A549 (cell line): ENCODE measurements around the gene SH3BP5. TPM values are rescaled to one million over a fixed set of nuclear protein-coding genes. Genes with fewer than 3 reads are reported as not detected.

Experiments
- ATAC-seq, 2 experiments: fragments of 200-7000 bp in 1 of 2; fragments of >200 bp in 1 of 2; cut with Nextera tagmentation in 1 of 2; cut with Tn5 transposase in 1 of 2; 3 replicates each; pipeline versions ENCODE4 v1.8.0 to v1.9.1; 2018 to 2020; ENCODE audit warnings: mild to moderate bottlenecking in 1 of 2, moderate library complexity in 1 of 2
- CTCF ChIA-PET: fragments of 300-600 bp; sonication (Branson Sonifier 250); formaldehyde crosslinking; extraction: SDS; loops from one replicate; lab custom pipeline; 2021; ENCODE audit warnings: antibody characterized with exemption, inconsistent platforms; lab: Yijun Ruan, JAX
- POLR2A ChIA-PET: fragments of 350-600 bp; formaldehyde crosslinking; extraction: SDS; loops from one replicate; lab custom pipeline; 2021; ENCODE audit warnings: antibody characterized with exemption, inconsistent platforms; lab: Yijun Ruan, JAX
- DNase-seq, 2 experiments: peaks; one replicate each; pipeline versions ENCODE4 v3.0.0 to v3.0.0-alpha.2; 2011 to 2016; ENCODE audit warnings: low read depth in 1 of 2, low spot score in 1 of 2
- FAIRE-seq: peaks from 2 replicates; lab custom pipeline; 2011; peaks lifted over from hg19 to GRCh38; lab: Jason Lieb, UNC
- H3K27ac ChIP-seq, 2 experiments: fragments of >200 bp; sonication (Bioruptor Twin); formaldehyde crosslinking; 3 replicates each; pipeline ENCODE4 v1.5.1; 2016 to 2017
- H3K4me1 ChIP-seq: fragments of >200 bp; sonication (Bioruptor Twin); formaldehyde crosslinking; 3 replicates; pipeline ENCODE4 v1.6.1; 2016
- H3K4me2 ChIP-seq: fragments of >200 bp; sonication (Bioruptor Twin); formaldehyde crosslinking; 3 replicates; pipeline ENCODE4 v1.6.1; 2016
- H3K4me3 ChIP-seq: fragments of >200 bp; sonication (Bioruptor Twin); formaldehyde crosslinking; 3 replicates; pipeline ENCODE4 v1.5.1; 2016
- H3K9me3 ChIP-seq: fragments of >200 bp; sonication (Bioruptor Twin); formaldehyde crosslinking; 3 replicates; pipeline ENCODE4 v1.6.1; 2016
- CBX8 ChIP-seq: fragments of 200-600 bp; sonication (generic); IDR thresholded peaks from 2 replicates; pipeline ENCODE4 v1.6.1; 2016
- FOSL2 ChIP-seq, 2 experiments: fragments of 450-650 bp in 1 of 2; fragments of >200 bp in 1 of 2; sonication (Bioruptor Twin) in 1 of 2; formaldehyde crosslinking; IDR thresholded peaks; 2 replicates each; pipeline versions ENCODE4 v1.5.0 to v1.6.1; 2016 to 2020; ENCODE audit warnings: mild to moderate bottlenecking in 1 of 2, moderate library complexity in 1 of 2
- MAFK ChIP-seq: fragments of 450-650 bp; IDR thresholded peaks from 2 replicates; pipeline ENCODE4 v1.6.1; 2014; ENCODE audit not compliant: partially characterized antibody
- NPAS2 ChIP-seq: fragments of 250-450 bp; sonication (Bioruptor Pico); IDR thresholded peaks from 2 replicates; pipeline ENCODE4 v1.8.0; 2022; ENCODE audit warnings: mild to moderate bottlenecking, moderate library complexity, borderline replicate concordance
- RCOR1 ChIP-seq: fragments of 150-350 bp; IDR thresholded peaks from 2 replicates; pipeline ENCODE4 v1.6.1; 2014; ENCODE audit warnings: antibody characterized with exemption, low read length, low read depth
- RFX5 ChIP-seq: fragments of 450-650 bp; IDR thresholded peaks from 2 replicates; pipeline ENCODE4 v1.7.1; 2014; ENCODE audit warnings: antibody characterized with exemption, mild to moderate bottlenecking, moderate library complexity
- SMC3 ChIP-seq: fragments of >200 bp; sonication (Bioruptor Twin); formaldehyde crosslinking; IDR thresholded peaks from 3 replicates; pipeline ENCODE4 v1.6.1; 2018; ENCODE audit warnings: inconsistent platforms
- TFCP2L1 ChIP-seq: fragments of 250-450 bp; sonication (Bioruptor Pico); IDR thresholded peaks from 2 replicates; pipeline ENCODE4 v1.5.0; 2021; ENCODE audit warnings: mild to moderate bottlenecking
- WGBS: methylation state at CpG from one replicate; pipeline ENCODE4 v1.1.6; 2017; ENCODE audit errors: missing lambda C conversion rate; 5-methylcytosine and 5-hydroxymethylcytosine counted together
- polyA plus RNA-seq, 4 experiments: library from polyadenylated mRNA; depleted of rRNA in 3 of 4; stranded (reverse); fragments of >200 nt; fragmentation: RNase III in 1 of 4; extraction: RNeasy Plus Mini Kit Qiagen cat#74134 plus additional on column Dnase treatment in 1 of 4; gene quantifications; 2 replicates in 3 of 4; 3 replicates in 1 of 4; pipeline ENCODE4 v1.2.3, GENCODE V29; 2011 to 2017
- small RNA-seq, 6 experiments: library from RNA; depleted of rRNA; stranded (forward); fragments of <200 nt; gene quantifications; one replicate each; pipeline ENCODE3, GENCODE V24; 2012
- TF ChIP-seq, protein P1 (sequence below): fragments of >200 bp; sonication (Bioruptor Twin); formaldehyde crosslinking; IDR thresholded peaks from 2 replicates; pipeline ENCODE4 v1.6.1; 2016

Gene SH3BP5
- polyA plus RNA-seq, 2 of the 4 experiments (the other 2 are of a cell fraction): 10.9 to 16.0 TPM

DNA sequence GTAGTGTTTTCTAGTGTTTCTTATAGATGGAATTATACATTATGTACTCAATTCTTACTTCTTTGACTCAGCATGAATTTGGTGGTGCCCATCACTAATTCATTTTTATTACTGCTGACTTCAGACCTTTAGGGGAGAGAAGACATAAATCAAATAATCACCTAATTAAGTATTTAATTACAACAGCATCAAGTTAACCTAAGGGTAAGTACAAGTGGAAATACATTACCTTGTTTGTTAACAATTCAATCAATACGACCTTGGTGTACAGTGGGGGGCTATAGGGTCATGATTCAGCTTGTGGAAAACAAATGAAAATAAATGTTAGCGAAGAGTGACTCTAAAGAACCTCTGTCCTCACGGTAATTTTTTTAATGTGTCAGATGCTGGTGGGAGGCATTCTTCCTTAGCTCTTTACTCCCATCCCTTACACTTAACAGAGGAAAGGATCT, 126.9 kb downstream of the SH3BP5 start:
- H3K4me3 ChIP-seq: peak overlapping the region; percentile 87
- no peak for ATAC-seq
- TF ChIP-seq MAFK (peak; percentile 6), SMC3 (no peak), RCOR1 (no peak), FOSL2 (IDR thresholded peaks at IDR 0.05) (no peak), FOSL2 (CRISPR knock-in tag; IDR thresholded peaks at IDR 0.05) (no peak), RFX5 (no peak), CBX8 (no peak), TFCP2L1 (CRISPR knock-in tag) (0 out of 2 replicates have a peak, but pooled peaks have one; percentile 38), NPAS2 (CRISPR knock-in tag) (no peak)
- TF ChIP-seq, protein P1, sequence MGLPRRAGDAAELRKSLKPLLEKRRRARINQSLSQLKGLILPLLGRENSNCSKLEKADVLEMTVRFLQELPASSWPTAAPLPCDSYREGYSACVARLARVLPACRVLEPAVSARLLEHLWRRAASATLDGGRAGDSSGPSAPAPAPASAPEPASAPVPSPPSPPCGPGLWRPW: no peak
- TF ChIP-seq, all 56 proteins: peak for 2
- Histone ChIP-seq H3K4me1 (peaks cover 19% of the 10 kb centered on the region), H3K9me3 (no peaks in the 10 kb centered on the region), H3K4me2 (peak overlapping the region; percentile 86), H3K27ac (peak overlapping the region; percentile 92 to 94)
- DNase-seq (no peak), FAIRE-seq (no peak)
- POLR2A ChIA-PET: interaction anchor here (0.7 to 1.3 kb wide), 5 partner anchors 9 to 220 kb away, joined by 3 to 4 read pairs (median 3); partner anchors contain the start of gene RBSN
- CTCF ChIA-PET: interaction anchor here (0.9 to 5.0 kb wide), 17 partner anchors 8 to 351 kb away, joined by 3 to 42 read pairs (median 4); no protein-coding TSS in a partner anchor
- 13% methylated on average over 3 of the region's 3 CpGs for WGBS

Small RNA genes within 50 kb of the gene (small RNA-seq; reads per million reads assigned to genes)
- gene HMGN2P7 (0 reads per million in 6 experiments), gene RNU6-454P (0 reads per million in 6 experiments)

Other genes with a start within 250 kb of the SH3BP5 start
- gene RBSN, start 233.4 kb downstream of the SH3BP5 start, polyA plus RNA-seq (2011; rRNA removed): 14.9 and 15.2 TPM in 2 replicates
- gene RBSN, start 233.4 kb downstream of the SH3BP5 start, polyA plus RNA-seq (2017; fragmentation: RNase III; extraction: RNeasy Plus Mini Kit Qiagen cat#74134 plus additional on column Dnase treatment): 9.1 to 9.6 TPM (median 9.5 TPM) in 3 replicates
- 31.1 and 36.8 TPM in 2 replicates for gene CAPN7, start 126.3 kb downstream of the SH3BP5 start, polyA plus RNA-seq (2011; rRNA removed)
- 19.9 to 23.2 TPM (median 21.3 TPM) in 3 replicates for gene CAPN7, start 126.3 kb downstream of the SH3BP5 start, polyA plus RNA-seq (2017; fragmentation: RNase III; extraction: RNeasy Plus Mini Kit Qiagen cat#74134 plus additional on column Dnase treatment)
- gene METTL6, start 95.0 kb upstream of the SH3BP5 start, polyA plus RNA-seq (2011; rRNA removed): 37.4 and 42.7 TPM in 2 replicates
- gene METTL6, start 95.0 kb upstream of the SH3BP5 start, polyA plus RNA-seq (2017; fragmentation: RNase III; extraction: RNeasy Plus Mini Kit Qiagen cat#74134 plus additional on column Dnase treatment): 26.3 to 29.6 TPM (median 28.3 TPM) in 3 replicates
- gene EAF1, start 95.0 kb upstream of the SH3BP5 start, polyA plus RNA-seq (2011; rRNA removed): 18.6 and 20.7 TPM in 2 replicates
- 12.3 to 13.9 TPM (median 13.6 TPM) in 3 replicates for gene EAF1, start 95.0 kb upstream of the SH3BP5 start, polyA plus RNA-seq (2017; fragmentation: RNase III; extraction: RNeasy Plus Mini Kit Qiagen cat#74134 plus additional on column Dnase treatment)
- gene COLQ, start 189.1 kb upstream of the SH3BP5 start, polyA plus RNA-seq (2011; rRNA removed): 1.1 and 1.8 TPM in 2 replicates
- 0.63 to 0.80 TPM (median 0.71 TPM) in 3 replicates for gene COLQ, start 189.1 kb upstream of the SH3BP5 start, polyA plus RNA-seq (2017; fragmentation: RNase III; extraction: RNeasy Plus Mini Kit Qiagen cat#74134 plus additional on column Dnase treatment)